ENCODE results near the gene ZNF639. TPM values are rescaled to one million over a fixed set of nuclear protein-coding genes. Genes with fewer than 3 reads are reported as not detected.
"Not testable (repeated sequence)": the region's sequence is repeated elsewhere in the genome, so short reads cannot be mapped to it uniquely, and the experiment has no call there.

The ZNF639 gene, protein sequence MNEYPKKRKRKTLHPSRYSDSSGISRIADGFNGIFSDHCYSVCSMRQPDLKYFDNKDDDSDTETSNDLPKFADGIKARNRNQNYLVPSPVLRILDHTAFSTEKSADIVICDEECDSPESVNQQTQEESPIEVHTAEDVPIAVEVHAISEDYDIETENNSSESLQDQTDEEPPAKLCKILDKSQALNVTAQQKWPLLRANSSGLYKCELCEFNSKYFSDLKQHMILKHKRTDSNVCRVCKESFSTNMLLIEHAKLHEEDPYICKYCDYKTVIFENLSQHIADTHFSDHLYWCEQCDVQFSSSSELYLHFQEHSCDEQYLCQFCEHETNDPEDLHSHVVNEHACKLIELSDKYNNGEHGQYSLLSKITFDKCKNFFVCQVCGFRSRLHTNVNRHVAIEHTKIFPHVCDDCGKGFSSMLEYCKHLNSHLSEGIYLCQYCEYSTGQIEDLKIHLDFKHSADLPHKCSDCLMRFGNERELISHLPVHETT
- total RNA-seq (10 to 100 TPM; 33.1 to 74.9 (median 46.0) TPM), polyA plus RNA-seq (10 to 100 TPM; 61.0 to 63.4 TPM), total RNA-seq (64.1 reads per million, percentile 76 among the genes with 10 or more reads in this experiment)

DNA sequence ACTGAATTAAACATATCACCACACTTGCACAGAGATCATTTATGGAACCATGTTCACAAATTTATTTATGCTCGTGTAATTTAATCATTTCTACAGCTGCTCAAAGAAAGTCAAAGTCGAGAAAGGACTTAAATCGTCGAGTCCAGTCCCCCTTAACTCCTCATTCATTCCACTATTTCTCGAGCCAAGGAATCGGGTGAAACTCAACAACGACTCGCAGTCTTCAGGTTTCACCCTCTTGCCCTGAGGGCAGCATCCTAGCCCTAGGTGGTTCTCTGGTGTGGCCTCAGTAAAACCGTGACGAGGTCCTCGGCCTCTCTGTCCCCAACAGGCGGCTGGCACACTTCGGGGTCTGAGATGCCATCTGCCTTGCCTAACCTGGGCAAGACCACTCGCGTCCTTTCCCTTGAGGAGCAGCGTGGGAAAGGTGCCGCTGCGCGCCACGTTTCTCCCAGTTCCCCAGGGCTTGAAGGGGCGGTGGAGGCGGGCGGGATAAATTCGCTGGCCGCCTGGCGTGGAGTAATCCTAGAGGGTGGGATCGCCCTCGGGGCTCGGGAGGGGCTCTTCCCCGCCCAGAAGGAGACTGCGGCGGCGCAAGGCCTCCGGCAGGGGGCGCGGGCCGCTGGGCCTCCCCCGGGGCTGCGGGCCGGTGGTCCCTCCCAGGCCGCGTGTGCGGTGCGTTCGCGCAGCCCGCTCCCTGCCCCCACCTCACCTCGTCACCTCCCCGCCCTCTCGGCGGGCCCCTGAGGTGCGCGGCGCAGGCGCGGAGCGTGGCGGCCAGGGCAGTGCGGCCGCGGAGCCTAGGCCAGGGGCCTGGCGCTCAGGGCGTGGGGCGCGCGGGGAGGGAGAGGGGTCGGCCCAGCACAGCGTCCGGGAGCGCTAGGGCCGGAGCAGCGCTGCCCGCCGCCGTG is at the start of gene ZNF639:
ZNF639 (plus strand) TSS at position 746 of the 911 bp plus-strand sequence. CDS start 5,263 bp downstream, outside the sequence.
- CTCF ChIA-PET, result interaction anchor here (1.0 to 3.5 kb wide), 11 partner anchors 8 to 890 kb away, joined by 3 to 22 read pairs (median 7); partner anchors contain the start of gene MFN1
- no peaks in the 10 kb centered on the region for H3K27me3 ChIP-seq (ENCODE audit: control insufficient read depth in 2 of 2, insufficient read depth in 2 of 2, low read length in 2 of 2)
- peak within 1 kb of the TSS; percentile 93 for H3K4me3 ChIP-seq (ENCODE audit: low read length)
- intact Hi-C loops (cut with micrococcal nuclease), result loop anchor here (1.0 to 5.0 kb wide), 13 partner anchors 25 to 1590 kb away; partner anchors contain the start of genes ACTL6A (in 2 of the 2), MFN1 (in 2 of the 2), MRPL47 (in 2 of the 2) and NDUFB5 (in 2 of the 2)
- DNase-seq, result peak; percentile 80 to 89 (median 85)
- peak; percentile 94 for ATAC-seq
- H3K4me3 Mint-ChIP-seq, result peak within 1 kb of the TSS; percentile 88 to 96 (median 94)
- peaks cover 0 to 1% (median 0%) of the 10 kb centered on the region in 11 donors for H3K9me3 Mint-ChIP-seq
- peaks cover 0 to 6% (median 0%) of the 10 kb centered on the region in 3 experiments for H3K36me3 ChIP-seq (ENCODE audit: control insufficient read depth in 2 of 3, insufficient read depth in 3 of 3, low read length in 3 of 3)
- no peaks in the 10 kb centered on the region for H3K9me3 ChIP-seq (ENCODE audit: control insufficient read depth in 2 of 3, low read length in 3 of 3)
- peak within 1 kb of the TSS; percentile 98 for H3K27ac ChIP-seq (ENCODE audit: low read depth, low read length)
- H3K27ac Mint-ChIP-seq, result peak within 1 kb of the TSS; percentile 81 to 98 (median 93)
- peaks cover 9 to 22% of the 10 kb centered on the region in 2 donors for H3K4me1 ChIP-seq (ENCODE audit: control insufficient read depth in 2 of 2, insufficient read depth in 2 of 2, low read length in 2 of 2)
- peaks cover 22 to 48% (median 37%) of the 10 kb centered on the region in 7 donors for H3K4me1 Mint-ChIP-seq
- H3K36me3 Mint-ChIP-seq, result peaks cover 0 to 8% (median 0%) of the 10 kb centered on the region in 5 donors
- POLR2A ChIA-PET, result interaction anchor here (0.6 to 5.5 kb wide), 13 partner anchors 10 to 307 kb away, joined by 3 to 64 read pairs (median 4); partner anchors contain the start of genes MFN1, PIK3CA and ZMAT3
- peaks cover 0 to 16% (median 0%) of the 10 kb centered on the region in 5 donors for H3K27me3 Mint-ChIP-seq

DNA sequence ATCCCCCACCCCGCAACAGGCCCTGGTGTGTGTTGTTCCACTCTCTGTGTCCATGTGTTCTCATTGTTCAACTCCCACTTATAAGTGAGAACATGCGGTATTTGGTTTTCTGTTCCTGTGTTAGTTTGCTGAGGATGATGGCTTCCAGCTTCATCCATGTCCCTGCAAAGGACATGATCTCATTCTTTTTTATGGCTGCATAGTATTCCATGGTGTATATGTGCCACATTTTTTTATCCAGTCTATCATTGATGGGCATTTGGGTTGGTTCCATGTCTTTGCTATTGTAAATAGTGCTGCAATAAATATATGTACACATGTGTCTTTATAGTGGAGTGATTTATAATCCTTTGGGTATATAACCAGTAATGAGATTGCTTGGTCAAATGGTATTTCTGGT is 48.4 kb upstream of the ZNF639 start:
- H3K27me3 ChIP-seq (ENCODE audit: control insufficient read depth in 2 of 2, insufficient read depth in 2 of 2, low read length in 2 of 2); H3K36me3 ChIP-seq (ENCODE audit: control insufficient read depth in 2 of 3, insufficient read depth in 3 of 3, low read length in 3 of 3); ATAC-seq; H3K9me3 ChIP-seq (ENCODE audit: control insufficient read depth in 2 of 3, low read length in 3 of 3); intact Hi-C loops (cut with micrococcal nuclease); H3K27ac ChIP-seq (ENCODE audit: low read depth, low read length); H3K36me3 Mint-ChIP-seq; H3K4me1 Mint-ChIP-seq; H3K9me3 Mint-ChIP-seq; H3K4me3 Mint-ChIP-seq; DNase-seq; H3K4me3 ChIP-seq (ENCODE audit: low read length); H3K4me1 ChIP-seq (ENCODE audit: control insufficient read depth in 2 of 2, insufficient read depth in 2 of 2, low read length in 2 of 2): not testable (repeated sequence)
- CTCF ChIA-PET, result interaction anchor here (1.1 kb wide), 1 partner anchor 254 kb away, joined by 3 read pairs; no protein-coding TSS in a partner anchor
- peaks cover 7 to 13% (median 10%) of the 10 kb centered on the region in 5 donors for H3K27me3 Mint-ChIP-seq
- POLR2A ChIA-PET, result interaction anchor here (0.6 kb wide), 1 partner anchor 210 kb away, joined by 3 read pairs; no protein-coding TSS in a partner anchor
- H3K27ac Mint-ChIP-seq, result peak overlapping the region in 1 of 9 donors; percentile 17

DNA sequence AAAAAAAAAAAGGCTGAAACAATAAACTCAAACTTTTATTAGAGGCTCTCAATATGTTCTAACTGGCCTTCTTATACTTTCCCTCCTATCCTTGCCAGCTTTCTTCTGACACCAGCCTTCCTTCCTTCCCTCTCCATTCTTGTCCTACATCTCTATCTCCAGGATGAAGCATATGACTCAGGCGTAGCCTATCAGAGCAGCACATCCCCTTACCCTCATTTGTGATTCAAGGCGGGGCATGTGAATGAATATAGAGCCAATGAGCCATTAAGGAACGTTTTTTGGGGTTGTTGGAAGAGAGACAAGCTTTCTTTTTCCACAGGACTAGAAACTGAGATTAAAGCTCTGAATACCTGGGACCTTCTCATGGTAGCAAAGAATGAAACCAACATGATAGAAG is 46.8 kb upstream of the ZNF639 start:
- peak overlapping the region in 1 of 9 donors; percentile 5 for H3K27ac Mint-ChIP-seq
- ATAC-seq (no peak), DNase-seq (no peak)
- Histone ChIP-seq H3K9me3 (ENCODE audit: control insufficient read depth in 2 of 3, low read length in 3 of 3) (no peaks in the 10 kb centered on the region), H3K27me3 (ENCODE audit: control insufficient read depth in 2 of 2, insufficient read depth in 2 of 2, low read length in 2 of 2) (no peaks in the 10 kb centered on the region), H3K4me3 (ENCODE audit: low read length) (no peak overlapping the region), H3K36me3 (ENCODE audit: control insufficient read depth in 2 of 3, insufficient read depth in 3 of 3, low read length in 3 of 3) (no peaks in the 10 kb centered on the region), H3K4me1 (ENCODE audit: control insufficient read depth in 2 of 2, insufficient read depth in 2 of 2, low read length in 2 of 2) (no peaks in the 10 kb centered on the region), H3K27ac (ENCODE audit: low read depth, low read length) (no peak overlapping the region)
- no peaks in the 10 kb centered on the region for H3K9me3 Mint-ChIP-seq
- H3K27me3 Mint-ChIP-seq, result peaks cover 11 to 16% (median 15%) of the 10 kb centered on the region in 5 donors
- H3K36me3 Mint-ChIP-seq, result peaks cover 0 to 4% (median 0%) of the 10 kb centered on the region in 5 donors
- CTCF ChIA-PET, result interaction anchor here (1.1 kb wide), 1 partner anchor 39 kb away, joined by 4 read pairs; no protein-coding TSS in a partner anchor
- intact Hi-C loops (cut with micrococcal nuclease), result no loop called here
- no peak overlapping the region for H3K4me3 Mint-ChIP-seq
- POLR2A ChIA-PET, result no interaction called here
- no peaks in the 10 kb centered on the region for H3K4me1 Mint-ChIP-seq

DNA sequence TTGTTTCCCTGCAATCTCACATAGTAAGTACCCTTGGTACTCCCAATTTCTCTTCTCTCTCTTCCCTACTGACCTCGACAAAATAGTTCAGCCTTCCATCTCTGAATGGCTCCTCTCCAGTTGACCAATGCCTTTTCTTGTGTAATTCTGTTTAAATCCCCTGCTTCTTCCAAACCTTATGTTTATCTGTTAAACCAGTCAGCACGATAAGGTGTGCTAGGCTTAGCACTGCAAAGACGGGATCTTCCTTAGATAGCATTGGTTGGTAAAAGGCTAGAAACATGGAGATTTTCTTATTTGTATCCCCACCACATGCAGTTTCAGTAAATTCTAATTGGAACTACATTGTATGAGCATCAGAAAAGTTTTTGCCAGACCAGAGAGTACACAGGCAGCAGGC is 46.1 kb upstream of the ZNF639 start:
- no peaks in the 10 kb centered on the region for H3K9me3 ChIP-seq (ENCODE audit: control insufficient read depth in 2 of 3, low read length in 3 of 3)
- no peaks in the 10 kb centered on the region for H3K27me3 ChIP-seq (ENCODE audit: control insufficient read depth in 2 of 2, insufficient read depth in 2 of 2, low read length in 2 of 2)
- Mint-ChIP-seq H3K27me3 (peaks cover 11 to 17% (median 15%) of the 10 kb centered on the region in 5 donors), H3K36me3 (peaks cover 0 to 4% (median 0%) of the 10 kb centered on the region in 5 donors), H3K4me1 (no peaks in the 10 kb centered on the region), H3K9me3 (no peaks in the 10 kb centered on the region), H3K4me3 (no peak overlapping the region), H3K27ac (no peak overlapping the region)
- no peak for DNase-seq
- no peaks in the 10 kb centered on the region for H3K4me1 ChIP-seq (ENCODE audit: control insufficient read depth in 2 of 2, insufficient read depth in 2 of 2, low read length in 2 of 2)
- intact Hi-C loops (cut with micrococcal nuclease), result no loop called here
- H3K4me3 ChIP-seq (ENCODE audit: low read length), result no peak overlapping the region
- ATAC-seq, result no peak
- POLR2A ChIA-PET, result no interaction called here
- CTCF ChIA-PET, result no interaction called here
- no peak overlapping the region for H3K27ac ChIP-seq (ENCODE audit: low read depth, low read length)
- no peaks in the 10 kb centered on the region for H3K36me3 ChIP-seq (ENCODE audit: control insufficient read depth in 2 of 3, insufficient read depth in 3 of 3, low read length in 3 of 3)

DNA sequence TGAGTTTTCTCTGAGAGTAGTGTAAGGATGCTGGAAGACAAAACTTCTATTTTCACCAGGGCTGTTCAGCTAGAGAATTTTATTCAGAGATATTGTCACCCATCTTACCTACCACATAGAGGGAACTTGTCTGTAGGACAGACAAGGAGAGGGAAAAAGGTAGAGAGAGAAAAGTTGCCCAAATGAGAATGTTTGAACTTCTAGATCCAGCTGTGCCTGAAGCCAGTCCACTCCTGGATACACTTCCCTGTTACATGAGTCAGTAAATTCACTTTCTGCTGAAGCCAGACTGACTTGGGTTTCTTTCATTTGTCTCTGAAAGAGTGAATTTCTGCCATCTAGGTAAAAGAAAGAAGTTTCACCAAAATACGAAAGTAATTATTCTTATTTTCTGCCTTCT is 44.7 kb upstream of the ZNF639 start:
- Mint-ChIP-seq H3K4me1 (no peaks in the 10 kb centered on the region), H3K27me3 (peaks cover 11 to 25% (median 15%) of the 10 kb centered on the region in 5 donors), H3K9me3 (no peaks in the 10 kb centered on the region), H3K4me3 (no peak overlapping the region), H3K36me3 (peaks cover 0 to 4% (median 0%) of the 10 kb centered on the region in 5 donors), H3K27ac (no peak overlapping the region)
- Histone ChIP-seq H3K4me1 (ENCODE audit: control insufficient read depth in 2 of 2, insufficient read depth in 2 of 2, low read length in 2 of 2) (no peaks in the 10 kb centered on the region), H3K9me3 (ENCODE audit: control insufficient read depth in 2 of 3, low read length in 3 of 3) (no peaks in the 10 kb centered on the region), H3K27me3 (ENCODE audit: control insufficient read depth in 2 of 2, insufficient read depth in 2 of 2, low read length in 2 of 2) (no peaks in the 10 kb centered on the region), H3K27ac (ENCODE audit: low read depth, low read length) (no peak overlapping the region), H3K36me3 (ENCODE audit: control insufficient read depth in 2 of 3, insufficient read depth in 3 of 3, low read length in 3 of 3) (no peaks in the 10 kb centered on the region), H3K4me3 (ENCODE audit: low read length) (no peak overlapping the region)
- intact Hi-C loops (cut with micrococcal nuclease), result no loop called here
- ChIA-PET CTCF (no interaction called here), POLR2A (no interaction called here)
- DNase-seq, result no peak
- no peak for ATAC-seq

All from naive thymus-derived CD4-positive, alpha-beta T cell (primary cell).